IPS DF 6.9 (cell line): ENCODE results near the gene SFMBT2.

Experiments used
- DNase-seq: peaks from one replicate; pipeline ENCODE4 v3.0.0-alpha.2; 2013; ENCODE audit warnings: low read depth, low spot score
- H3K27ac ChIP-seq: one replicate; pipeline ENCODE4 v1.5.1; 2013; ENCODE audit warnings: low read length, control low read depth
- H3K27me3 ChIP-seq: 2 replicates; pipeline ENCODE4 v1.6.1; 2013; ENCODE audit warnings: mild to moderate bottlenecking, low read length; ENCODE audit not compliant: control insufficient read depth, insufficient read depth
- H3K36me3 ChIP-seq: 2 replicates; pipeline ENCODE4 v1.6.1; 2013; ENCODE audit warnings: low read length; ENCODE audit not compliant: control insufficient read depth, insufficient read depth
- H3K4me1 ChIP-seq: 2 replicates; pipeline ENCODE4 v1.6.1; 2013; ENCODE audit warnings: low read length; ENCODE audit not compliant: control insufficient read depth, insufficient read depth
- H3K4me3 ChIP-seq: 2 replicates; pipeline ENCODE4 v1.5.1; 2013; ENCODE audit warnings: mild to moderate bottlenecking, low read length
- H3K9me3 ChIP-seq: 2 replicates; pipeline ENCODE4 v1.6.1; 2013; ENCODE audit warnings: low read length, inconsistent platforms; ENCODE audit not compliant: control insufficient read depth, insufficient read depth
- WGBS: extraction: QIAGEN DNeasy Blood & Tissue Kit; methylation state at CpG from one replicate; pipeline ENCODE4 v1.1.7; 2013; ENCODE audit warnings: mixed read lengths, missing lambda C conversion rate; ENCODE audit not compliant: insufficient read length, insufficient coverage; 5-methylcytosine and 5-hydroxymethylcytosine counted together

SFMBT2 gene

DNA sequence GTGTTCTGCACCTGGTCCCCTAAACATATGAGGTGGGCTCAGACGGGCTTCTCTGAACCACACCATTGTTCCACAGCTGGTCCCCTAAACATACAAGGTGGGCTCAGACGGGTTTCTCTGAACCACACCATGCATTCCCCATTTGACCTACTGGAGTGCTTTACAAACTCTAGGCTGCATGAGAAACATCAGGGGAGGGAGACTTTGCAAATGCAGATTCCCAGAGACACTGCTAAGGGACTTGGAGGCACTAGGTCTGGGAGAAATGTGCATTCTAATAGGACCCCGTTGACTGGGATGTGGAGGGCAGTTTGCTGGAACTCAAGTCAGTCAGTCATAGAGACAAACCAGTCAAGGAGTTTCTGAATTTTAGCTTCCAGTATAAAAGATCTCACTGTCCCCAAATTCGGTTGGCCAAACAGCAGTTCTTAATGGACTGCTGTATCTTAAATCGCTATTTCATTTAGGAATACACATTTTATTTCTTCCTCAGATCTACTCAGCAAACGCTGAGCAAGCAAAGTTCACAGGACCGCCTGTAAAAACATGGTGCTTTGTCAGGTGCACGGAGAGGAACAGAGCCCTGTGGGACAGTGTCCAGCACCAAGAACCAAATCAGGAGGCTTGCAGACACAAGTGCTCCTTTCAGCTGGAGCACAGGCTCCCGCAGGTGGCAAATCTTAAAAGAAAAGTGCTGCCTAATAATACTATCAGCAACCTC is 198.8 kb downstream of the SFMBT2 start:
- Histone ChIP-seq H3K27ac (no peak overlapping the region), H3K36me3 (peaks cover 4% of the 10 kb centered on the region; the same call in 1 of the 2 replicates)
- WGBS: no CpG with 5 or more reads among the region's 9 CpGs

DNA sequence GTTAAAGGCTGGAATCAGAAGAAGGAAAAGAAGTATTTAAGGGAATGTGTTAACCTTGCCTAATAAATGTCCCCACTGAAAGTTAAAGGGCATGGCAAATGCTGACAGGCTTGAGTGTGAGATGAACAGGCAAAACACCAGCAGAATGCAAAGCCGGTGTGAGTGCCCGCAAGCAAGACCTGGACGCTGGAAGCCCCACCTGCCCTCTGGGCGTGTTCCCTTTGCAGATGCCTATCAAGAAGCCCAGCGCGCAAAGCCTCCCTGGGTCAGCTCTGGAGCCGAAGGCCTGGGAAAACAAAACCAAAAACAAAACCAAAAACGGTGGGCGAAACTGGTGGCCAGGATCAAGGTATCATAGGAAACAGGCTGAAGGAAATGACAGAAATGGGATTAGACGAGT is 200.3 kb downstream of the SFMBT2 start:
- Histone ChIP-seq H3K27ac (no peak overlapping the region), H3K4me3 (no peak overlapping the region), H3K4me1 (0 out of 2 replicates have a peak, but pooled peaks cover 1% of the 10 kb centered on the region), H3K27me3 (no peaks in the 10 kb centered on the region), H3K9me3 (no peaks in the 10 kb centered on the region), H3K36me3 (0 out of 2 replicates have a peak, but pooled peaks cover 2% of the 10 kb centered on the region)
- WGBS: no CpG with 5 or more reads among the region's 10 CpGs
- DNase-seq: no peak

More for the DNA sequence above, 198.8 kb downstream of the SFMBT2 start:
- no peaks in the 10 kb centered on the region for H3K9me3 ChIP-seq
- no peaks in the 10 kb centered on the region for H3K27me3 ChIP-seq
- peak; percentile 11 for DNase-seq
- no peak overlapping the region for H3K4me3 ChIP-seq
- H3K4me1 ChIP-seq: 0 out of 2 replicates have a peak, but pooled peaks cover 1% of the 10 kb centered on the region

DNA sequence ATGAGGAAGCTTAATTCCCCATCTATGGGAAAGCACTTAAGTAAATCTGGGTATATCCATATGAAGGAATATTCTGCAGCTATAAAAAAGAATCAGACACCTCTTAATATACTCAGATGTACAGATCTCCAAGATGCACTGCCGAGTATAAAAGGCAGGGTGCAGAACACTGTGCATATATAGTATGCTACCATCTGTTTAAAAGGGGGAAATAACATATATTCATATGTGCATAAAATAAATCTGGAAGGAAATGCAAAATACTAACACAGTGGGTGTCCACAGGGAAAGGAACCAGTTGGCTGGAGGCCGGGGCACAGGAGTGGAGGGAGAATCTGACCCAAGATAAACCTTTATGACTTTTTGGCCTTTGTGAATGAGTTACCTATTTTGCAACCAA is 201.4 kb downstream of the SFMBT2 start:
- no peaks in the 10 kb centered on the region for H3K27me3 ChIP-seq
- no peaks in the 10 kb centered on the region for H3K9me3 ChIP-seq
- 0 out of 2 replicates have a peak, but pooled peaks cover 2% of the 10 kb centered on the region for H3K36me3 ChIP-seq
- no peak for DNase-seq
- H3K4me1 ChIP-seq: 0 out of 2 replicates have a peak, but pooled peaks cover 1% of the 10 kb centered on the region
- H3K4me3 ChIP-seq: no peak overlapping the region
- WGBS: no CpG with 5 or more reads among the region's 2 CpGs
- no peak overlapping the region for H3K27ac ChIP-seq

DNA sequence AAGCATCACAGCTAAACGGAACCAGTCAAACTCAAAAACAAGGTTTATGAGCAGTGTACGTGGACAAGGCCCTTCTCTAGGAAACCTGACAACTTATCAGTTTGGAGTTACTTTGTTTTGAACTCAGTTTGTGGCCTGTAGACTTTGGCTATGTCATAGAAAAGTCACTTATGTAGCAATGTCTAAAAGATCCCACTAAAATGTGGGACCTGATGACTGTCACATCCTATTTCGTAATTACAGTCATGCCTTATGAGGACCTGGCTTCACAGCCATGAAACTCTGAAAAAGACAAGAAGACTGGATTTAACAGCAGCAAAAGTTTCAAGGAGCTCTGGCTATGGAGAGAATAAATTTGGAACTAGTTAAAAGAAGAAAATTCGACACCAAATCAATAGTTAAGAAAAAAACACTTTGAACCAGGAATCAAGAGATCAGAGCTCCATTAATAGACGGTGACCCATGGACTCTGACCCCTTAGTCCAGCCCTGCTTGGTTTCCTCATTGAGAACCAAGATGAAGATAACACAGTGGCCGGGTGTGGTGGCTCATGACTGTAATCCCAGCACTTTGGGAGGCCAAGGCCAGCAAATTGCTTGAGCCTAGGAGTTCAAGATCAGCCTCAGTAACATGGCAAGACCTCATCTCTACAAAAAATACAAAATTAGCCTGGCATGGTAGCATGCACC is 204.3 kb downstream of the SFMBT2 start:
- Histone ChIP-seq H3K9me3 (no peaks in the 10 kb centered on the region), H3K4me3 (no peak overlapping the region), H3K27me3 (no peaks in the 10 kb centered on the region), H3K4me1 (no peaks in the 10 kb centered on the region), H3K36me3 (no peaks in the 10 kb centered on the region), H3K27ac (no peak overlapping the region)
- no CpG with 5 or more reads among the region's 6 CpGs for WGBS
- DNase-seq: no peak

DNA sequence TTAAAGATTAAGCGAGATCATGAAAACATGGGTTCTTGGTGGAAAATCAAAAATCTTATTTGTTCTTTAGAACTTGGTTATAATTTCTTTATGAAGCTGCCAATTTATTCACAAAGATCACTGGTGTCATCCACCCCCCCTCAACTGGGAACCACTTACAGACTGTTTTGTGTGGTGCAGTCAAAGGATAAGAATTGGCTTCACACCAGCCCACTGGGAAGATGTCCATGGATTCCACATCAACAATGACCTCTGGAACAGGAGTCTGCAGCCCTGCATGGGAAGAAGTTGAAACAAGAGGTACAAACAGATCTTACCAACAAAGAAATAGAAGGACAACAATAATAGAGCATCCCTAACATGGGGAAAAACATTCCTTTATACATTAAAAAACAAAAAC is 205.2 kb downstream of the SFMBT2 start:
- Histone ChIP-seq H3K36me3 (no peaks in the 10 kb centered on the region), H3K9me3 (no peaks in the 10 kb centered on the region), H3K4me3 (no peak overlapping the region), H3K27ac (no peak overlapping the region), H3K4me1 (no peaks in the 10 kb centered on the region), H3K27me3 (no peaks in the 10 kb centered on the region)
- DNase-seq: no peak
- WGBS: no CpG with 5 or more reads among the region's 1 CpG

DNA sequence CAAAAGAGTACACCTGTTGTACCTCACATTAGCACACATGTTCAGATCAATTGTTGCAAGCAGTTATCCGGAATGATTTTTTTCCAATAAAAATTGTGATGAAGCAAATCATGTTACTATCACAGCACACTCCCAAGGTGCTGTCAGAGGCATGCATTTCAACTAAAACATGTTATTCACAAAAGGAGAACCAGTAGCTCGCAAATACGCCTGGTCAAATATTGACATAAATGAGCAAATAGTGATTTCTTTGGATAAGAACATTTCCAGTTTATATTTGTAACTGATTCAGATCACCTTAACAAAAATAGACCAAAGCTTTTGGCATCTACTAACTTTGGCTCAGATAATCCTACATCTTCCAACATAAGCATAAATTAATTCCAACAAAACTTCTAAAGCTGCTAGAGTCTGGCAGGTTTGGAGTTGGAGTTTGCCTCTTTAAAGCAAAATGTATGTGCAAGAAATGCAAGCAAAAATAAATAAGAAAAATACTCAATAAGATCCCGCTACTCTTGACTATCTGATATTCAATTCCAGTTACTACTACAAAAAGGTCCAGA is 208.0 kb downstream of the SFMBT2 start:
- no peaks in the 10 kb centered on the region for H3K4me1 ChIP-seq
- H3K27ac ChIP-seq: no peak overlapping the region
- H3K36me3 ChIP-seq: no peaks in the 10 kb centered on the region
- no peaks in the 10 kb centered on the region for H3K27me3 ChIP-seq
- no CpG with 5 or more reads among the region's 4 CpGs for WGBS
- DNase-seq: no peak
- no peaks in the 10 kb centered on the region for H3K9me3 ChIP-seq
- no peak overlapping the region for H3K4me3 ChIP-seq

DNA sequence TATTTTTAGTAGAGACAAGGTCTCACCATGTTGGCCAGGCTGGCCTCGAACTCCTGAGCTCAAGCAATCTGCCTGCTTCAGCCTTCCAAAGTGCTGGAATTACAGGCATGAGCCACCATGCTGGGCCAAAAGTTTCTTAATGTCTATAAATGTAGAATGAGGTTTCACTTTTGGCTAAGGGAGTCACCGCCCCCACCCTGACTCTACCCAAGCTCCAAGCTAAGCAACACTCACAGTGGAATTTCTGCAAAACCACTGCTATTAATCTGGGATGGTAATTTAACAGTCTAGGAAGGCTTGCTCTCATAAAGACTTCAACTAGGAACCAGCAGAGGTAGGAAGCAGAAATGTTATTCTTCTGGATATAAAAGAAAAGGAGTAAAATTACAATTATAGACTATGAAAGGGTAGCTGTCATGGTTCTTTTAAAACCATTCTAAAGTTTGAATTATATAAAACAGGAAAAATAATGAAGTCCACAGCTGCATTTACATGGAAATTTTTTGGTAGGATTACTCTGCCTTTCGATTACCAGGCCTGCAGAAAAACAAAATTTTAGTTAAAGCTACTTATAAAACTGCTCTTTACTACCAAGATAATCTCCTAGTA is 211.6 kb downstream of the SFMBT2 start:
- no peaks in the 10 kb centered on the region for H3K4me1 ChIP-seq
- H3K9me3 ChIP-seq: no peaks in the 10 kb centered on the region
- H3K4me3 ChIP-seq: no peak overlapping the region
- H3K27ac ChIP-seq: no peak overlapping the region
- DNase-seq: no peak
- peaks cover 6% of the 10 kb centered on the region; the same call in 1 of the 2 replicates for H3K36me3 ChIP-seq
- WGBS: no CpG with 5 or more reads among the region's 3 CpGs
- no peaks in the 10 kb centered on the region for H3K27me3 ChIP-seq

DNA sequence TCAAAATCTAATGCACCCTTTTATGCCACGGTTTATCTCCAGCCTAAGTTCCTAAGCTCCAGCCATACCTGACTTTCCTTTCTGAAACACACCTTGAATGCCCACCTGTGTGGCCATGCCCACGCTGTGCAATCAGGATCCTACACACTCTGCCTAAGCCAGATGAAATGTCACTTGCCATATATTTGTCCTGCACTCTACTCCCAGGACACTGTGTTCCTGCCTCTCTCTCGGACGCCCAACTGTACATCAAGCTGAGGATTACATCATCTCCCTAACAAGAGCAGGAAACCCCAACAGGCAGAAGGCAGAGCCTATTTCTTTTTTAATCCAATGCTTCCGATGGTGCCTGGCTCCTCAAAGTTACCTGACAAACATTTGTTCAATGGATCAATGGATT is 214.6 kb downstream of the SFMBT2 start:
- no CpG with 5 or more reads among the region's 5 CpGs for WGBS
- no peak for DNase-seq
- Histone ChIP-seq H3K9me3 (no peaks in the 10 kb centered on the region), H3K27ac (no peak overlapping the region), H3K4me1 (no peaks in the 10 kb centered on the region), H3K4me3 (no peak overlapping the region), H3K36me3 (peaks cover 6% of the 10 kb centered on the region; the same call in 1 of the 2 replicates), H3K27me3 (no peaks in the 10 kb centered on the region)

DNA sequence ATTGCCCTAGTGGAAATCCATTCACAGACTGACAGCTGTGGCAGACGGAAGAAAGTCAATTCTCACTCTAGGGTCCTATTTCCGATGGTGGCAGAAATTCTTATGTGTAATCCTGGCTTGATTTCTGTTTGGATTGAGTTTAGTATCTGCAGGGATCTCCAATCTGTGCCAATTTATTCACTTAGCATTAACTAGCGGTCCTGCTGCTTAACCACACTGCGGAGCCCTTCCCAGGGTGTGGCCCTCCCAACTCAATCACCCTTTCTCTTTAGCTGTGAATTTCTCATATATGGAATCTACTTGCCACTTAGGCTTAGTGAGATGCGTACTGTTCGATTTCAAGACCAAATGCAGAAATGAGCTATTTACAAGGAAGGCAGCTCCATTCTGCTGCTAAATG is 215.7 kb downstream of the SFMBT2 start:
- Histone ChIP-seq H3K27ac (no peak overlapping the region), H3K4me1 (no peaks in the 10 kb centered on the region), H3K4me3 (no peak overlapping the region), H3K27me3 (no peaks in the 10 kb centered on the region), H3K9me3 (no peaks in the 10 kb centered on the region), H3K36me3 (peaks cover 6% of the 10 kb centered on the region; the same call in 1 of the 2 replicates)
- no CpG with 5 or more reads among the region's 6 CpGs for WGBS
- no peak for DNase-seq

DNA sequence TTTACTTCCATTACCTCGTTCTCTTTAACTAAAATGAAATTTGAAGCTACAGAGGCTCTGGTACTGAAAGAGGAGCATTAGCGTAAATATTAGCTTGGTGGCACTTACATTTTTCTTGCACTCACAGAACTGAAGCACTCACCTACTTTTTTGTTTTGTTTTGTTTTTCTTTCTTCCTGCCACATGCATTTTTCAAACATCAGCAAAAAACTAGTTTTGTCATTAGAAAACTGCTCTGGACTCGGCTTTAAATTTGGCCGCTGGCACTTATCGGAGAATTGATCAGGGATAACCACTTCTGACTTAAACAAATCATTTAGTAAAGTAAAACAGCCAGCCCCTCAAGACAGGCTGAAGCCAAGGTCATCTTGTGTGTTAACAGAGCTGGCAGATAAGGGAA is 216.3 kb downstream of the SFMBT2 start:
- no CpG with 5 or more reads among the region's 5 CpGs for WGBS
- Histone ChIP-seq H3K36me3 (peaks cover 6% of the 10 kb centered on the region; the same call in 1 of the 2 replicates), H3K4me3 (no peak overlapping the region), H3K27ac (no peak overlapping the region), H3K27me3 (no peaks in the 10 kb centered on the region), H3K9me3 (no peaks in the 10 kb centered on the region), H3K4me1 (no peaks in the 10 kb centered on the region)
- DNase-seq: no peak
